Head of caudate nucleus (tissue), 42 donors: Measurements from ENCODE around the gene TAF6L.

ENCODE experiments used
- DNase-seq, 42 donors: peaks; one replicate each; pipeline versions ENCODE4 v3.0.0 to v3.0.0-alpha.2; 2020 to 2021; ENCODE audit warnings: mixed read lengths in 7 of 42
- intact Hi-C: fragments of 100-400 bp; cut with DNase I; formaldehyde crosslinking; loops from one replicate; pipeline ENCODE4 v1.15.0; 2022

The TAF6L gene

DNA sequence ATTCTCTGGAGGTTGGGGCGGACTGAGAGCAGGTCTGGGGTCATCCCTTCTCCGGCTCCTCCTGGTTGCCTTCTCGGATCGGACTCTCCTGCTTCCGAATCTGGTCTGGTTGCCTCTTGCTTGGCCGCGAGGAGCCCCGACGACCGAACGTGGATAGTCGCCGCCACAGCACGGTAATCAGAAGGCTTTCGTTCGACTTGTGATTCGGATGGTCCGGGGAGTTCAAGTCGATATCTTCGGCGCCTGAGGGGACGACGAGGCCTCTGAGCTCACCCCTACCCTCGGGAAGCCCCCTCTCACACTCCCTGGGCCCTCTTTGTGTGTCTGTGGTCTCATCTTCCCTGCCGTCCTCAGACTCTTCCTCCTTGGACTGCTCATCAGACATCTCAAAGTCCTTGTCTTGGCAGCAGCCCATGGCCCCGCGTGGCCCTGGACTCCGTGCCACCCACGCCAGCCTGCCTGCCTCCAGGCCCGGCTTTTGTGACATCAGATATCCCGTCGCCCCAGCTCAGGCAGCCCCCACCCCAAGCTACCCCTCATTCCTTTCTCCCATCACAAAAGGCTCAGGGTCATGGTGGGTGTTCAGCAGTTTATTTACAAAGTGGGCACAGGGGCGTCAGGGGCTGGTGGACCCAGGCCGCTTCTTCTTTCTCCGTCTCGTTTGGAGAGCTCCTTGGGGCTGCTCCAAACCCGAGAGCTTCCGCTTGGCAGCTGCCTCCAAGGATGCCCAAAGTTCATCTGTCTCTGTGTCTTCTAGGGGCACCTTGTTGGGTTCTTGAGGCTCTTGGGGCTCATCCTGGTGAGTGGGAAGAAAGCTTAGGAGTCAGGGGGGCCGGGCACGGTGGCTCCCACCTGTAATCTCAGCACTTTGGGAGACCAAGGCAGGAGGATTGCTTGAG is 61.4 kb downstream of the TAF6L start, which contains the start of gene TEX54:
TSS of gene TEX54 (minus strand) at position 506 of the 899 bp plus-strand sequence.
- DNase-seq, result peak in 14 of 42 donors; percentile 7 to 39 (median 18)
- intact Hi-C loops, result loop anchor here (10.0 kb wide), 3 partner anchors 48 to 238 kb away; partner anchors contain the start of genes HNRNPUL2, TMEM179B, TTC9C and TUT1

DNA sequence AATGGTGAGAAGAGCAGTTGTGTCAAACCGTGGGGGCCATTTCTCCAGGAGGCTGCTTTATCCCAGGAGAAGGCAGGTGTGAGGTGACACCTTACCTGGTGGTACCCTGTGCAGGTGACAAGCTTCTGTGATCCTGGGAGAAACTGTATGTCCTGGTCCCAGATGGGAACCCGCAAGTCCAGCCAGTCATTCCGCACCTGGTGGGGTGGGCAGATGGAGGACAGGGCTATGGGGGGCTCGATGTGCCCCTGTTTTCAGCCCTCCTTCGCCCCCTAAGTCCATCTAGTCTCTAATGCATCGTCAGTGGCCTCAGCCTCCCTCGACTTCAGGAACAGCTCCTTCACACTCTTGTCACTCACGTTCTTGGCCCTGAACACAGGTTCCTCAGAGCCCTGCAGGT is 64.1 kb downstream of the TAF6L start:
- intact Hi-C loops, result loop anchor here (10.0 kb wide), 3 partner anchors 51 to 241 kb away; partner anchors contain the start of genes HNRNPUL2, TMEM179B, TTC9C and TUT1
- DNase-seq, result no peak
